K562 (cell line): Measurements from ENCODE around the gene RXFP1. TPM values are rescaled to one million over a fixed set of nuclear protein-coding genes. Genes with fewer than 3 reads are reported as not detected.

Experiments used
- ATAC-seq: fragments of 200-7000 bp; cut with Tn5 transposase; 3 replicates; pipeline ENCODE4 v1.9.1; 2020; ENCODE audit warnings: moderate library complexity
- BruUV-seq: library from RNA; stranded (reverse); fragments of 400-500 nt; replicated peaks from 2 replicates; lab custom pipeline; 2021; lab: Mats Ljungman, UMichigan
- CTCF ChIA-PET: fragments of 300-600 bp; formaldehyde crosslinking; extraction: SDS; loops from one replicate; lab custom pipeline; 2021; ENCODE audit warnings: low intra/inter-chr PET ratio; lab: Yijun Ruan, JAX
- POLR2A ChIA-PET: fragments of 300-600, 350-650 bp; sonication (Branson Sonifier 250); formaldehyde crosslinking; extraction: SDS; loops from one replicate; lab custom pipeline; 2021; ENCODE audit warnings: antibody characterized with exemption, inconsistent platforms; lab: Yijun Ruan, JAX
- DNase-seq, 4 experiments: peaks; one replicate each; pipeline versions ENCODE4 v3.0.0 to v3.0.0-alpha.2; 2011 to 2018; ENCODE audit warnings: low spot score in 3 of 4, mixed read lengths in 3 of 4; ENCODE audit errors: extremely low read depth in 1 of 4
- FAIRE-seq: peaks from 2 replicates; lab custom pipeline; 2011; peaks lifted over from hg19 to GRCh38; lab: Jason Lieb, UNC
- H2AFZ ChIP-seq: 2 replicates; pipeline ENCODE4 v1.6.0; 2011; ENCODE audit warnings: low read depth, low read length, control low read depth, inconsistent platforms
- H3K27ac ChIP-seq: fragments of 200-600 bp; 3 replicates; pipeline ENCODE4 v1.8.0; 2011; ENCODE audit warnings: low read depth, mild to moderate bottlenecking, control low read depth, inconsistent platforms, low read length, moderate library complexity, mixed read lengths; ENCODE audit errors: extremely low read depth
- H3K27me3 ChIP-seq, 2 experiments: fragments of 300-600 bp in 1 of 2; 2 replicates in 1 of 2; 3 replicates in 1 of 2; pipeline versions ENCODE4 v1.6.0 to v1.8.0; 2011; ENCODE audit warnings: inconsistent platforms in 2 of 2, low read length in 2 of 2, mild to moderate bottlenecking in 1 of 2, mixed read lengths in 1 of 2, moderate library complexity in 1 of 2; ENCODE audit not compliant: control insufficient read depth in 2 of 2, insufficient read depth in 2 of 2
- H3K36me3 ChIP-seq: fragments of 300-600 bp; 3 replicates; pipeline ENCODE4 v1.8.0; 2011; ENCODE audit warnings: mild to moderate bottlenecking, low read length, inconsistent platforms; ENCODE audit not compliant: control insufficient read depth, insufficient read depth
- H3K4me1 ChIP-seq, 2 experiments: fragments of 200-600 bp in 1 of 2; replicated peaks in 1 of 2; 2 replicates in 1 of 2; 3 replicates in 1 of 2; pipeline versions ENCODE4 v1.5.1 to v1.8.0; 2011; ENCODE audit warnings: inconsistent platforms in 2 of 2, low read length in 2 of 2, mild to moderate bottlenecking in 1 of 2, mixed read lengths in 1 of 2, moderate library complexity in 1 of 2; ENCODE audit not compliant: control insufficient read depth in 2 of 2, insufficient read depth in 2 of 2
- H3K4me2 ChIP-seq: 2 replicates; pipeline ENCODE4 v1.6.1; 2011; ENCODE audit warnings: low read length, control low read depth, inconsistent platforms, mixed read lengths; ENCODE audit not compliant: insufficient read depth
- H3K4me3 ChIP-seq: fragments of 200-600 bp; sonication (generic), shearing (Covaris generic); 2 replicates; pipeline ENCODE4 v1.5.1; 2016; ENCODE audit warnings: control low read depth, inconsistent platforms
- H3K79me2 ChIP-seq: fragments of 200-600 bp; 3 replicates; pipeline ENCODE4 v1.8.0; 2011; ENCODE audit warnings: low read length, inconsistent platforms; ENCODE audit not compliant: control insufficient read depth, insufficient read depth
- H3K9ac ChIP-seq, 2 experiments: 2 replicates each; pipeline versions ENCODE4 v1.6.0 to v1.6.1; 2011; ENCODE audit warnings: low read depth in 2 of 2, low read length in 2 of 2, control low read depth in 1 of 2, inconsistent platforms in 1 of 2, mild to moderate bottlenecking in 1 of 2, mixed read lengths in 1 of 2; ENCODE audit not compliant: insufficient read depth in 1 of 2
- H3K9me1 ChIP-seq: one replicate; pipeline ENCODE4 v1.6.0; 2011; ENCODE audit warnings: inconsistent platforms, mild to moderate bottlenecking, low read length, moderate library complexity; ENCODE audit not compliant: control insufficient read depth, insufficient read depth
- H3K9me3 ChIP-seq: replicated peaks from 2 replicates; pipeline ENCODE4 v1.5.1; 2011; ENCODE audit warnings: low read depth, low read length, inconsistent platforms; ENCODE audit not compliant: control insufficient read depth, insufficient read depth
- H4K20me1 ChIP-seq: replicated peaks from 2 replicates; pipeline ENCODE4 v1.6.1; 2011; ENCODE audit warnings: low read length, inconsistent platforms, mixed read lengths; ENCODE audit not compliant: control insufficient read depth, insufficient read depth
- ARID1B ChIP-seq: fragments of 450-650 bp; IDR thresholded peaks from 2 replicates; pipeline ENCODE4 v1.6.1; 2016; ENCODE audit warnings: antibody characterized with exemption, mild to moderate bottlenecking, inconsistent platforms
- PBX2 ChIP-seq, 2 experiments: IDR thresholded peaks in 1 of 2; conservative IDR thresholded peaks in 1 of 2; 2 replicates each; pipeline ENCODE4 v1.6.1; 2016; ENCODE audit warnings: low read depth in 2 of 2, mild to moderate bottlenecking in 1 of 2, missing compliant biosample characterization in 1 of 2, missing genetic modification characterization in 1 of 2, moderate library complexity in 1 of 2
- POLR3G ChIP-seq: IDR thresholded peaks from 2 replicates; pipeline ENCODE4 v1.6.1; 2011; ENCODE audit not compliant: insufficient read length, insufficient replicate concordance; ENCODE audit errors: extremely low read depth
- RFX1 ChIP-seq: fragments of 450-650 bp; IDR thresholded peaks from 2 replicates; pipeline ENCODE4 v1.6.1; 2016; ENCODE audit warnings: mild to moderate bottlenecking, moderate library complexity
- ZNF217 ChIP-seq: sonication (generic); formaldehyde crosslinking; IDR thresholded peaks from 2 replicates; pipeline ENCODE4 v1.8.0; 2022; ENCODE audit warnings: mild to moderate bottlenecking, missing genetic modification reagents
- ZNF324 ChIP-seq: fragments of 250-450 bp; sonication (Bioruptor Pico); IDR thresholded peaks from 2 replicates; pipeline ENCODE4 v1.4.0; 2020; ENCODE audit warnings: mild to moderate bottlenecking
- WGBS: fragments of 100-300 bp; shearing (Covaris generic); methylation state at CpG from one replicate; pipeline ENCODE4 v1.1.6; 2016; ENCODE audit warnings: low coverage, mixed read lengths; ENCODE audit not compliant: insufficient coverage; ENCODE audit errors: missing lambda C conversion rate; 5-methylcytosine and 5-hydroxymethylcytosine counted together
- in situ Hi-C: fragments of 300-500 bp; cut with MboI; formaldehyde crosslinking; loops from 4 replicates; pipeline ENCODE4 v1.15.0; 2018; ENCODE audit warnings: inconsistent platforms, mixed read lengths
- intact Hi-C: fragments of 100-400 bp; cut with micrococcal nuclease; formaldehyde crosslinking; loops from 2 replicates; pipeline ENCODE4 v1.14.2; 2022
- polyA plus RNA-seq, 8 experiments: library from polyadenylated mRNA; depleted of rRNA in 4 of 8; stranded (reverse) in 5 of 8; unstranded in 3 of 8; fragments of >200 nt; fragmentation: Nextera tagmentation in 2 of 8; fragmentation: Illumina TruSeq in 1 of 8; extraction: Ambion mirVana in 2 of 8; extraction: Trizol in 1 of 8; gene quantifications; 2 replicates each; pipeline versions ENCODE4 v1.2.1 to v1.2.3, GENCODE V29; 2011 to 2014; ENCODE audit warnings: inconsistent platforms in 1 of 8, missing spikeins in 1 of 8
- total RNA-seq, 7 experiments: library from RNA; depleted of rRNA in 6 of 7; stranded (reverse); fragments of >200 nt in 6 of 7; fragmentation: Illumina TruSeq in 2 of 7; extraction: Trizol in 2 of 7; gene quantifications; 2 replicates each; pipeline versions ENCODE4 v1.2.1 to v1.2.3, GENCODE V29; 2011 to 2021; ENCODE audit warnings: low replicate concordance in 1 of 7

The RXFP1 gene
- total and polyA plus RNA-seq, 9 of the 15 experiments (the other 6 are each of a cell fraction or from before 2014, with no cell fraction given), result 0.03 to 0.06 (median 0.04) TPM; not detected in 6

GRCh38 chr4:158590306-158590705 lies 68.6 kb downstream of the RXFP1 start:
- BruUV-seq, result no TSS peak
- no peak for ATAC-seq
- Histone ChIP-seq H3K9me3 (no peaks in the 10 kb centered on the region), H2AFZ (no peak overlapping the region), H3K36me3 (no peaks in the 10 kb centered on the region), H4K20me1 (no peaks in the 10 kb centered on the region), H3K9me1 (no peaks in the 10 kb centered on the region), H3K4me3 (no peak overlapping the region)
- intact Hi-C loops (no loop called here), in situ Hi-C loops (no loop called here)
- CTCF ChIA-PET, result no interaction called here
- DNase-seq, result no peak
- FAIRE-seq, result no peak
- TF ChIP-seq RFX1 (no peak), POLR3G (no peak), ZNF324 (CRISPR knock-in tag) (no peak), ZNF217 (CRISPR knock-in tag) (no peak), PBX2 (CRISPR knock-in tag; IDR thresholded peaks at IDR 0.05; ENCODE audit: low read depth) (no peak), PBX2 (tag; conservative IDR thresholded peaks at IDR 0.05; ENCODE audit: low read depth) (0 out of 2 replicates have a peak, but pooled peaks have one; percentile 17), ARID1B (no peak)
- TF ChIP-seq, all 486 proteins: peak for 1
- POLR2A ChIA-PET, result interaction anchor here (1.0 kb wide), 1 partner anchor 22 kb away, joined by 3 read pairs; no protein-coding TSS in a partner anchor
- no peak overlapping the region for H3K9ac ChIP-seq
- H3K27ac ChIP-seq, result no peak overlapping the region
- no peaks in the 10 kb centered on the region; a peak in 1 of 5 replicates for H3K27me3 ChIP-seq
- WGBS, result 21% methylated on average over 4 of the region's 4 CpGs
- no peak overlapping the region for H3K4me2 ChIP-seq
- H3K79me2 ChIP-seq, result no peaks in the 10 kb centered on the region
- H3K4me1 ChIP-seq, result no peaks in the 10 kb centered on the region
